Gastroesophageal sphincter (tissue), 3 donors: ENCODE results near the gene PIGO.

Experiments
- CTCF ChIP-seq, 4 experiments: fragments of 200-600 bp in 2 of 4; fragments of 450-650 bp in 2 of 4; sonication (generic) in 1 of 4; IDR thresholded peaks; one replicate each; pipeline ENCODE4 v1.5.1; 2017 to 2019; ENCODE audit warnings: antibody characterized with exemption in 4 of 4, mild to moderate bottlenecking in 2 of 4, moderate library complexity in 2 of 4
- EP300 ChIP-seq: sonication (generic); formaldehyde crosslinking; IDR thresholded peaks from one replicate; pipeline ENCODE4 v1.6.1; 2017; ENCODE audit warnings: antibody characterized with exemption, mild to moderate bottlenecking
- POLR2A ChIP-seq, 2 donors: fragments of 450-650 bp; IDR thresholded peaks; one replicate each; pipeline ENCODE4 v1.6.1; 2017; ENCODE audit warnings: antibody characterized with exemption in 2 of 2, mild to moderate bottlenecking in 2 of 2, moderate library complexity in 1 of 2
- POLR2AphosphoS5 ChIP-seq: sonication (generic); formaldehyde crosslinking; IDR thresholded peaks from one replicate; pipeline ENCODE4 v1.6.1; 2017; ENCODE audit warnings: antibody characterized with exemption

GRCh38 chr9:35116539-35116897, 20.1 kb upstream of the PIGO start:
- TF ChIP-seq CTCF (IDR thresholded peaks at IDR 0.05) (no peak), EP300 (no peak), POLR2A (IDR thresholded peaks at IDR 0.05) (no peak), POLR2AphosphoS5 (no peak)
